ENCODE data around the gene RXRA. TPM values are rescaled to one million over a fixed set of nuclear protein-coding genes. Genes with fewer than 3 reads are reported as not detected.

Gene RXRA
- total and polyA plus RNA-seq, 2 experiments from 2014 or later: 32.9 to 46.1 TPM

GRCh38 chr9:134287591-134288491 lies 38.4 kb upstream of the RXRA start:
- no peak for DNase-seq (ENCODE audit: low read depth in 1 of 2, low spot score in 1 of 2)
- no peaks in the 10 kb centered on the region for H3K27me3 ChIP-seq

DNA sequence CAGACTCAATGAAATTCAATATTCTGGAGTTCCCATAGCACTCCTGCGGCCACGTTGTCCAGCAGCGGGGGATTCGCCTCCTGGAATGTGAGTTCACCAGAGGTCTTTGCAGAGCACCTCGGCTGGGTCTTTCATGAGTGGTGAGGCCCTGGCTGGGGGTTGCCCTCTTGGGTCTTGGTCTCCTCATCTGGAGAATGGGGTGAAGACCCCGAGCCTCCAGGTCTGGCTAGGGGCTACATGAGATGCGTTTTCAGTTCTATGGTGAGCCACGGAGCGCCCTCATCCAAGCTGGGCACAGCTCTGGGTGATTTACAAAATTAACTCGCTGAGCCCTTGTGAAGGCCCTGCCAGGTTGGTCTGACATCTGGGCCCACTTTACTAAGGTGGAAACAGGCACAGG lies 37.5 kb upstream of the RXRA start:
- Histone ChIP-seq H3K36me3 (no peaks in the 10 kb centered on the region), H3K27ac (no peak overlapping the region), H3K4me3 (no peak overlapping the region), H3K27me3 (no peaks in the 10 kb centered on the region), H3K4me1 (ENCODE audit: low read depth) (no peaks in the 10 kb centered on the region), H3K9me3 (ENCODE audit: low read depth) (no peaks in the 10 kb centered on the region)
- DNase-seq (ENCODE audit: low read depth in 1 of 2, low spot score in 1 of 2): no peak
- TF ChIP-seq CTCF (IDR thresholded peaks at IDR 0.05; ENCODE audit: low read depth, low read length): no peak

More at GRCh38 chr9:134287591-134288491, 38.4 kb upstream of the RXRA start:
- H3K4me1 ChIP-seq (ENCODE audit: low read depth): no peaks in the 10 kb centered on the region
- H3K36me3 ChIP-seq: no peaks in the 10 kb centered on the region
- H3K27ac ChIP-seq: no peak overlapping the region
- no peaks in the 10 kb centered on the region for H3K9me3 ChIP-seq (ENCODE audit: low read depth)
- no peak for TF ChIP-seq CTCF (IDR thresholded peaks at IDR 0.05; ENCODE audit: low read depth, low read length)
- no peak overlapping the region for H3K4me3 ChIP-seq

GRCh38 chr9:134289241-134289875 lies 36.9 kb upstream of the RXRA start:
- Histone ChIP-seq H3K9me3 (ENCODE audit: low read depth) (no peaks in the 10 kb centered on the region), H3K27me3 (no peaks in the 10 kb centered on the region), H3K4me3 (no peak overlapping the region), H3K4me1 (ENCODE audit: low read depth) (no peaks in the 10 kb centered on the region), H3K27ac (no peak overlapping the region), H3K36me3 (no peaks in the 10 kb centered on the region)
- TF ChIP-seq CTCF (IDR thresholded peaks at IDR 0.05; ENCODE audit: low read depth, low read length): no peak
- DNase-seq (ENCODE audit: low read depth in 1 of 2, low spot score in 1 of 2): no peak

GRCh38 chr9:134290603-134291451 lies 35.4 kb upstream of the RXRA start:
- H3K9me3 ChIP-seq (ENCODE audit: low read depth): no peaks in the 10 kb centered on the region
- no peaks in the 10 kb centered on the region for H3K36me3 ChIP-seq
- no peak for DNase-seq (ENCODE audit: low read depth in 1 of 2, low spot score in 1 of 2)
- H3K27me3 ChIP-seq: no peaks in the 10 kb centered on the region
- TF ChIP-seq CTCF (IDR thresholded peaks at IDR 0.05; ENCODE audit: low read depth, low read length): no peak
- H3K4me1 ChIP-seq (ENCODE audit: low read depth): peaks cover 4% of the 10 kb centered on the region
- H3K27ac ChIP-seq: no peak overlapping the region
- H3K4me3 ChIP-seq: no peak overlapping the region

DNA sequence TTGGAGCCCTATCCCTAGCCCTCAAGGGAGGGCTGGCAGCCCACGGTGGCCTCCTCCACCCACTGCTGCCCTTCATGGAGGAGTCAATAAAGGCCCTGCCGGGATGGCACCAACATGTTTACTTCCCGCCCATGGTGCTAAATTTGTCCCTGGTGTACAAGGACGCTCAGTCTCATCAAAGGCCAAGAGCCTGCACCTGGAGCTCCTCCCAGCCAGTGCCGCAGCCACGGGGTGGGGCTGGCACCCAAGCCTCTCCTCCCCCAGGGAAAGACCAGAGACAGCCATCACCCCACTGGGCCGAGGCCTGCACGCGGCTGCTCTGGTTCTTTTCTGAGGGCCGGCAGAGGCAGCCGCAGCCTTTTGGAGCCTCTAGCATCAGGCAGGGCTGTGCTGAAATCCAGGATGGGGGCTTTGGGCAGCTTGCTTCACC lies 34.8 kb upstream of the RXRA start:
- Histone ChIP-seq H3K27ac (no peak overlapping the region), H3K27me3 (no peaks in the 10 kb centered on the region), H3K9me3 (ENCODE audit: low read depth) (no peaks in the 10 kb centered on the region), H3K4me1 (ENCODE audit: low read depth) (peaks cover 4% of the 10 kb centered on the region), H3K36me3 (no peaks in the 10 kb centered on the region), H3K4me3 (no peak overlapping the region)
- TF ChIP-seq CTCF (IDR thresholded peaks at IDR 0.05; ENCODE audit: low read depth, low read length): no peak
- DNase-seq (ENCODE audit: low read depth in 1 of 2, low spot score in 1 of 2): no peak

All from cardiac muscle cell (in vitro differentiated cells and primary cell).